Gastrocnemius medialis (tissue), 4 donors: ENCODE measurements around the gene SFXN5. TPM values are rescaled to one million over a fixed set of nuclear protein-coding genes. Genes with fewer than 3 reads are reported as not detected.

Source experiments
- ATAC-seq, 2 donors: fragments of 150-250 bp; one replicate each; pipeline ENCODE4 v1.9.1; 2016
- DNase-seq, 2 donors: peaks; one replicate each; pipeline ENCODE4 v3.0.0-alpha.2; 2019
- H3K27ac ChIP-seq, 4 donors: fragments of 200-600 bp; sonication (generic); 1 replicate in 1 of 4; 2 replicates in 3 of 4; pipeline ENCODE4 v1.5.1; 2016 to 2018; ENCODE audit warnings: mild to moderate bottlenecking in 2 of 4, moderate library complexity in 1 of 4
- H3K27me3 ChIP-seq, 3 donors: fragments of 200-600 bp; sonication (generic) in 2 of 3; 1 replicate in 1 of 3; 2 replicates in 2 of 3; pipeline versions ENCODE4 v1.5.1 to v1.6.0; 2016 to 2019; ENCODE audit warnings: mild to moderate bottlenecking in 1 of 3, moderate library complexity in 1 of 3
- H3K36me3 ChIP-seq, 2 donors: fragments of 200-600 bp; sonication (generic) in 1 of 2; one replicate each; pipeline ENCODE4 v1.5.1; 2017 to 2018
- H3K4me1 ChIP-seq, 2 donors: fragments of 200-600 bp; sonication (generic) in 1 of 2; one replicate each; pipeline ENCODE4 v1.5.1; 2016 to 2017; ENCODE audit warnings: mild to moderate bottlenecking in 2 of 2
- H3K4me3 ChIP-seq, 4 donors: fragments of 200-600 bp; sonication (generic) in 3 of 4; 1 replicate in 1 of 4; 2 replicates in 3 of 4; pipeline ENCODE4 v1.5.1; 2016 to 2019; ENCODE audit warnings: mild to moderate bottlenecking in 2 of 4
- H3K9me3 ChIP-seq, 3 donors: fragments of 200-600 bp; sonication (generic) in 2 of 3; 1 replicate in 1 of 3; 2 replicates in 2 of 3; pipeline ENCODE4 v1.5.1; 2016 to 2019
- CTCF ChIP-seq, 5 experiments: fragments of 450-650 bp in 3 of 5; fragments of 200-600 bp in 2 of 5; sonication (generic) in 2 of 5; IDR thresholded peaks in 4 of 5; conservative IDR thresholded peaks in 1 of 5; 1 replicate in 4 of 5; 2 replicates in 1 of 5; pipeline ENCODE4 v1.5.1; 2016 to 2019; ENCODE audit warnings: antibody characterized with exemption in 5 of 5, mild to moderate bottlenecking in 3 of 5, moderate library complexity in 3 of 5
- POLR2A ChIP-seq, 2 donors: fragments of 450-650 bp; IDR thresholded peaks; one replicate each; pipeline ENCODE4 v1.6.1; 2017; ENCODE audit warnings: antibody characterized with exemption in 2 of 2, mild to moderate bottlenecking in 2 of 2, moderate library complexity in 2 of 2
- in situ Hi-C, 4 donors: fragments of 200-750 bp; cut with MboI; loops; one replicate each; pipeline versions ENCODE4 v1.15.0 to v1.8.0; 2017; ENCODE audit warnings: low sequenced_read_pairs in 4 of 4
- intact Hi-C: fragments of 100-400 bp; cut with DNase I; formaldehyde crosslinking; loops from one replicate; pipeline ENCODE4 v1.15.1; 2023; ENCODE audit warnings: low total_unique reads
- total RNA-seq, 4 donors: library from RNA; depleted of rRNA; stranded (reverse); fragments of >200 nt; gene quantifications; one replicate each; pipeline versions ENCODE4 v1.1.0 to v1.2.3, GENCODE V29; 2016

The SFXN5 gene
- total RNA-seq, 4 donors from 2014 or later, result 6.8 to 22.7 (median 9.1) TPM

- DNase-seq, result no peak
- in situ Hi-C loops (no loop called here), intact Hi-C loops (no loop called here)
- Histone ChIP-seq H3K27me3 (no peaks in the 10 kb centered on the region), H3K36me3 (no peaks in the 10 kb centered on the region), H3K9me3 (no peaks in the 10 kb centered on the region), H3K4me3 (no peak overlapping the region), H3K27ac (no peak overlapping the region), H3K4me1 (peaks cover 11 to 22% of the 10 kb centered on the region in 2 donors)
- no peak for TF ChIP-seq POLR2A (IDR thresholded peaks at IDR 0.05)
- TF ChIP-seq CTCF (IDR thresholded peaks at IDR 0.05 in 4 of 5, conservative IDR thresholded peaks at IDR 0.05 in 1 of 5), result no peak
- no peak for ATAC-seq
Measured at GRCh38 chr2:73103018-73103542, 31.6 kb upstream of the SFXN5 start.

GRCh38 chr2:73101626-73102256, 30.2 kb upstream of the SFXN5 start:
- intact Hi-C loops (no loop called here), in situ Hi-C loops (no loop called here)
- Histone ChIP-seq H3K4me1 (peaks cover 0 to 11% of the 10 kb centered on the region in 2 donors), H3K36me3 (no peaks in the 10 kb centered on the region), H3K27ac (no peak overlapping the region), H3K9me3 (no peaks in the 10 kb centered on the region), H3K27me3 (no peaks in the 10 kb centered on the region), H3K4me3 (no peak overlapping the region)
- DNase-seq (no peak), ATAC-seq (no peak)
- TF ChIP-seq CTCF (IDR thresholded peaks at IDR 0.05 in 4 of 5, conservative IDR thresholded peaks at IDR 0.05 in 1 of 5), result no peak
- no peak for TF ChIP-seq POLR2A (IDR thresholded peaks at IDR 0.05)

- H3K4me1 ChIP-seq, result peaks cover 0 to 8% of the 10 kb centered on the region in 2 donors
- no peaks in the 10 kb centered on the region for H3K27me3 ChIP-seq
- H3K36me3 ChIP-seq, result no peaks in the 10 kb centered on the region
- H3K9me3 ChIP-seq, result no peaks in the 10 kb centered on the region
- in situ Hi-C loops (no loop called here), intact Hi-C loops (no loop called here)
- no peak overlapping the region for H3K4me3 ChIP-seq
- H3K27ac ChIP-seq, result no peak overlapping the region
- TF ChIP-seq POLR2A (IDR thresholded peaks at IDR 0.05) (no peak), CTCF (IDR thresholded peaks at IDR 0.05 in 4 of 5, conservative IDR thresholded peaks at IDR 0.05 in 1 of 5) (no peak)
- ATAC-seq, result no peak
- no peak for DNase-seq
Measured at GRCh38 chr2:73100956-73101355, 29.4 kb upstream of the SFXN5 start.

GRCh38 chr2:73099486-73099885, 28.0 kb upstream of the SFXN5 start:
- H3K4me3 ChIP-seq, result no peak overlapping the region
- no peaks in the 10 kb centered on the region for H3K36me3 ChIP-seq
- H3K4me1 ChIP-seq, result peaks cover 0 to 3% of the 10 kb centered on the region in 2 donors
- no peak for ATAC-seq
- no peaks in the 10 kb centered on the region for H3K9me3 ChIP-seq
- H3K27ac ChIP-seq, result no peak overlapping the region
- DNase-seq, result no peak
- H3K27me3 ChIP-seq, result no peaks in the 10 kb centered on the region
- in situ Hi-C loops (no loop called here), intact Hi-C loops (no loop called here)
- TF ChIP-seq POLR2A (IDR thresholded peaks at IDR 0.05) (no peak), CTCF (IDR thresholded peaks at IDR 0.05 in 4 of 5, conservative IDR thresholded peaks at IDR 0.05 in 1 of 5) (no peak)
